Right lobe of liver (tissue), 6 donors: ENCODE measurements around the gene BRIP1. TPM values are rescaled to one million over a fixed set of nuclear protein-coding genes. Genes with fewer than 3 reads are reported as not detected.
"Not testable (repeated sequence)": the region's sequence is repeated elsewhere in the genome, so short reads cannot be mapped to it uniquely, and the experiment has no call there.

Experiments
- ATAC-seq, 4 donors: fragments of 200-7000 bp; cut with Tn5 transposase; one replicate each; pipeline ENCODE4 v1.9.1; 2020; ENCODE audit warnings: mild to moderate bottlenecking in 4 of 4, moderate library complexity in 4 of 4
- DNase-seq, 3 donors: peaks; one replicate each; pipeline ENCODE4 v3.0.0-alpha.2; 2020
- H3K27ac ChIP-seq, 3 donors: fragments of 200-600 bp; one replicate each; pipeline ENCODE4 v1.8.0; 2022
- H3K27me3 ChIP-seq, 2 donors: fragments of 200-600 bp; one replicate each; pipeline ENCODE4 v1.8.0; 2022
- H3K36me3 ChIP-seq, 4 donors: fragments of 200-600 bp; sonication (generic) in 1 of 4; one replicate each; pipeline versions ENCODE4 v1.5.1 to v1.8.0; 2017 to 2022; ENCODE audit warnings: control low read depth in 1 of 4
- H3K4me1 ChIP-seq, 4 donors: fragments of 200-600 bp; sonication (generic) in 1 of 4; one replicate each; pipeline versions ENCODE4 v1.5.1 to v1.8.0; 2017 to 2022; ENCODE audit warnings: control low read depth in 1 of 4
- H3K4me3 ChIP-seq, 3 donors: fragments of 200-600 bp; one replicate each; pipeline ENCODE4 v1.8.0; 2022
- H3K9me3 ChIP-seq, 4 donors: fragments of 200-600 bp; sonication (generic) in 1 of 4; one replicate each; pipeline versions ENCODE4 v1.5.1 to v1.8.0; 2017 to 2022; ENCODE audit warnings: control low read depth in 1 of 4
- CTCF ChIP-seq, 4 donors: fragments of 200-600 bp in 3 of 4; fragments of 450-650 bp in 1 of 4; IDR thresholded peaks; one replicate each; pipeline versions ENCODE4 v1.5.1 to v1.8.0; 2016 to 2022; ENCODE audit warnings: antibody characterized with exemption in 4 of 4, mild to moderate bottlenecking in 2 of 4
- POLR2A ChIP-seq: fragments of 450-650 bp; IDR thresholded peaks from one replicate; pipeline ENCODE4 v1.6.1; 2017; ENCODE audit warnings: antibody characterized with exemption, mild to moderate bottlenecking
- WGBS: methylation state at CpG from one replicate; pipeline ENCODE4 v1.1.6; 2018; ENCODE audit warnings: low coverage, low lambda C conversion rate; ENCODE audit not compliant: insufficient coverage; ENCODE audit errors: missing lambda C conversion rate; 5-methylcytosine and 5-hydroxymethylcytosine counted together
- intact Hi-C, 2 donors: fragments of 100-400 bp; cut with DNase I; formaldehyde crosslinking; loops; one replicate each; pipeline versions ENCODE4 v1.11.2 to v1.14.1; 2022
- total RNA-seq, 6 experiments: library from RNA; depleted of rRNA in 2 of 6; stranded (reverse); fragments of >200 nt in 2 of 6; fragmentation: NEBNext Ultra II Directional in 3 of 6; extraction: Animal tissue kit (Norgen Biotek cat#: 25700) in 3 of 6; gene quantifications; one replicate each; pipeline versions ENCODE4 v1.1.0 to v1.2.4, GENCODE V29; 2016 to 2023
- donor health status: DM: no; HTN: yes; CAD: no.
- donor health status: DM: no; HTN: no; CAD: no.
- donor health status: DM: no; HTN: no; CAD: no.
- donor health status: DM: no; HTN: yes; CAD: no.
- donor health status: DM: no; HTN: yes; CAD: no.

Gene BRIP1
- total RNA-seq, 6 experiments from 2014 or later = 1.0 to 1.6 (median 1.1) TPM

- H3K27ac ChIP-seq = no peak overlapping the region
- H3K27me3 ChIP-seq = no peaks in the 10 kb centered on the region
- H3K4me1 ChIP-seq = no peaks in the 10 kb centered on the region
- no peaks in the 10 kb centered on the region for H3K9me3 ChIP-seq
- no peak overlapping the region for H3K4me3 ChIP-seq
- peaks cover 0 to 21% (median 7%) of the 10 kb centered on the region in 4 donors for H3K36me3 ChIP-seq
- no peak for DNase-seq
- ATAC-seq = no peak
- intact Hi-C loops = no loop called here
- TF ChIP-seq CTCF (IDR thresholded peaks at IDR 0.05) = no peak
- no peak for TF ChIP-seq POLR2A
- WGBS = 100% methylated on average over 3 of the region's 3 CpGs
These were observed 39.9 kb upstream of the BRIP1 start for GRCh38 chr17:61903251-61903650.

DNA sequence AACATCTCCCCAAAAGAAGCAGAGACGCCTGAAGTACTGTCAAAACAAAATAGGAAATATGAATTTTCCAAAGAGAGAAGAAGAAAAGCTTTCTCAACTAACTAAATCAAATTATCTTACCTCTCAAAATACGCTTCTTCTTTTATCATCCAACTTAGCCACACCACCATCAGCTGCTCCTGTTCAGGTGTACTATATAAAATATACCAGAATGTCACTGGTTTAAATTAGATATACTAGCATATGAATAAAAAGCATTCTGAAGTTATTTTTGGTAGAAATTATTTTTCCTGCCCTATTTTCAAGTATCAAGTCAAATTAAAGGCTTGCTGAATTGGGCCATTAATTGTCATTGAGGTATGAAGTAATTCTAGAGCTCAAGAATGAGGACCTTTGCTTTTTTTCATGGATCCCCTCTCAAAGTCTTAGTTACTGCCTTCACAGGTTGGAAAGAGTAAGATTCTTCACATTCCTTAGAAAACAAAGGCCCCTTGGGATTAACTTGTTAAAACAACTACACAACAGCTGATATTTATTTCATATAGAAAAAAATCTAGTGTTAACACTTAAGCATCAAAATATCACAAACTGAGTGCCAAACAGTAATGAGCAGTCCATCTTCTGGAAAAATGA, 34.3 kb upstream of the BRIP1 start:
- H3K36me3 ChIP-seq = peaks cover 3 to 18% (median 8%) of the 10 kb centered on the region in 4 donors
- DNase-seq = no peak
- no peak overlapping the region for H3K4me3 ChIP-seq
- no peak for TF ChIP-seq CTCF (IDR thresholded peaks at IDR 0.05)
- TF ChIP-seq POLR2A = no peak
- H3K4me1 ChIP-seq = no peaks in the 10 kb centered on the region
- no peaks in the 10 kb centered on the region for H3K27me3 ChIP-seq
- no peak for ATAC-seq
- intact Hi-C loops = no loop called here
- no peaks in the 10 kb centered on the region for H3K9me3 ChIP-seq
- 92% methylated on average over 2 of the region's 2 CpGs for WGBS
- H3K27ac ChIP-seq = no peak overlapping the region

DNA sequence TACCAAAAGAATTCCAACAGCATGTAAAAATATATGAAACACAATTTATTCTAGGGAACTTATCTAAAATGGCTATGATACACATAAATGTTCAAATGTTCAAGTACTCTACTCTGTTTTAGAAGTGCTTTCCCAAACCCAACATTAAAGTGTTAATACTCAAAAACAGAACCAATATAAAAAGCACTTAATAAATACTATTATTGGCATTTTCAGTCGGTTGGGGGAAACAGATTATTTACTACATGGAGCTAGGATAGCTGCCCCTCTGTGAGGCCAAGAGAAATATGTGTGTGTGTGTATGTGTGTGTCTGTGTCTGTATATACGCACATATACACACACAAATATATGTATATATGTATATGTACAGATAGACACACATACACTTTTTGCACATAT, 32.1 kb upstream of the BRIP1 start:
- ATAC-seq (no peak), DNase-seq (no peak)
- no peaks in the 10 kb centered on the region for H3K4me1 ChIP-seq
- TF ChIP-seq POLR2A = no peak
- TF ChIP-seq CTCF (IDR thresholded peaks at IDR 0.05) = no peak
- intact Hi-C loops = no loop called here
- H3K9me3 ChIP-seq = no peaks in the 10 kb centered on the region
- H3K4me3 ChIP-seq = no peak overlapping the region
- H3K27me3 ChIP-seq = no peaks in the 10 kb centered on the region
- peaks cover 3 to 9% (median 8%) of the 10 kb centered on the region in 4 donors for H3K36me3 ChIP-seq
- 90% methylated on average over 2 of the region's 2 CpGs for WGBS
- H3K27ac ChIP-seq = no peak overlapping the region

DNA sequence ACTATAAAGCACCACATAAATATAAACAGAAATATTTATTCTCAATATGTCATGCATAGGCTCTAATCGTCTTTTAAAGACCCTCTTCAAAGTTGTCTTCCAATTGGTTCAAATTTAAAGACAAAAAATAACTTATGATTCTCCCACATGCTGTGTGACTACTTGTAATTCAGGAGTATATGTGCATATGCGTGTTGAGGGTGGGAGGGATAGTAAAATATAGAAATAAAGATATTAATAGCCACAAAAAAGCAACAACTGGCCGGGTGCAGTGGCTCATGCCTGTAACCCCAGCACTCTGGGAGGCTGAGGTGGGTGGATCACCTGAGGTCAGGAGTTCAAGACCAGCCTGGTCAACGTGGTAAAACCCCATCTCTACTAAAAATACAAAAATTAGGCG, 31.0 kb upstream of the BRIP1 start:
- peaks cover 3 to 15% (median 8%) of the 10 kb centered on the region in 4 donors for H3K36me3 ChIP-seq
- H3K4me3 ChIP-seq = not testable (repeated sequence)

GRCh38 chr17:61887733-61888132, 24.4 kb upstream of the BRIP1 start:
- ATAC-seq, H3K27me3 ChIP-seq, H3K4me3 ChIP-seq, DNase-seq, H3K9me3 ChIP-seq, H3K4me1 ChIP-seq, intact Hi-C loops, H3K27ac ChIP-seq: not testable (repeated sequence)
- peaks cover 0 to 31% (median 0%) of the 10 kb centered on the region in 4 donors for H3K36me3 ChIP-seq
- 96% methylated on average over 6 of the region's 6 CpGs for WGBS

More for the DNA sequence above, 31.0 kb upstream of the BRIP1 start:
- DNase-seq, H3K9me3 ChIP-seq, H3K27ac ChIP-seq, ATAC-seq, H3K27me3 ChIP-seq, H3K4me1 ChIP-seq, intact Hi-C loops: not testable (repeated sequence)
- WGBS = 87% methylated on average over 3 of the region's 5 CpGs

DNA sequence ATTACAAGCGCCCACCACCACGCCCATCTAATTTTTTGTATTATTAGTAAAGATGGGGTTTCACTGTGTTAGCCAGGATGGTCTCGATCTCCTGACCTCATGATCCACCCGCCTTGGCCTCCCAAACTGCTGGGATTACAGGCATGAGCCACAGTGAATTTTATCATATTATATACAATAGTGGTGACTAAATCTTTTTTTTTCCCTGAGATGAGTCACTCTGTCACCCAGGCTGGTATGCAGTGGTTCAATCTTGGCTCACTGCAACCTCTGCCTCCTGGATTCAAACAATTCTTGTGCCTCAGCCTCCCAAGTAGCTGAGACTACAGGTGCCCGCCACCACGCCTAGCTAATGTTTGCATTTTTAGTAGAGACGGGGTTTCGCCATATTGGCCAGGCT, 22.5 kb upstream of the BRIP1 start:
- intact Hi-C loops, DNase-seq, H3K27ac ChIP-seq, H3K9me3 ChIP-seq, ATAC-seq, H3K27me3 ChIP-seq, H3K4me1 ChIP-seq, H3K4me3 ChIP-seq: not testable (repeated sequence)
- H3K36me3 ChIP-seq = peaks cover 0 to 34% (median 0%) of the 10 kb centered on the region in 4 donors
- 100% methylated on average over 3 of the region's 8 CpGs for WGBS
